Astrocyte (in vitro differentiated cells and primary cell): ENCODE measurements around the gene BHLHE23.

ENCODE experiments used
- CTCF ChIP-seq: IDR thresholded peaks from 2 replicates; pipeline ENCODE4 v1.5.1; 2011; ENCODE audit warnings: low read depth, mild to moderate bottlenecking, inconsistent platforms, low read length, moderate library complexity; ENCODE audit not compliant: insufficient read depth
- EZH2 ChIP-seq: IDR thresholded peaks from 2 replicates; pipeline ENCODE4 v1.6.1; 2012; ENCODE audit warnings: mild to moderate bottlenecking, low read length, inconsistent platforms; ENCODE audit not compliant: insufficient read depth

- TF ChIP-seq CTCF (no peak), EZH2 (no peak)
Measured at GRCh38 chr20:62995481-62995880, 11.3 kb downstream of the BHLHE23 start.
